Measurements from ENCODE around the gene SMYD3. TPM values are rescaled to one million over a fixed set of nuclear protein-coding genes. Genes with fewer than 3 reads are reported as not detected.

Gene SMYD3
- total and polyA plus RNA-seq, 9 of the 15 experiments (the other 6 are each of a cell fraction or from before 2014, with no cell fraction given): 128 to 440 (median 197) TPM

- TF ChIP-seq, protein P1, sequence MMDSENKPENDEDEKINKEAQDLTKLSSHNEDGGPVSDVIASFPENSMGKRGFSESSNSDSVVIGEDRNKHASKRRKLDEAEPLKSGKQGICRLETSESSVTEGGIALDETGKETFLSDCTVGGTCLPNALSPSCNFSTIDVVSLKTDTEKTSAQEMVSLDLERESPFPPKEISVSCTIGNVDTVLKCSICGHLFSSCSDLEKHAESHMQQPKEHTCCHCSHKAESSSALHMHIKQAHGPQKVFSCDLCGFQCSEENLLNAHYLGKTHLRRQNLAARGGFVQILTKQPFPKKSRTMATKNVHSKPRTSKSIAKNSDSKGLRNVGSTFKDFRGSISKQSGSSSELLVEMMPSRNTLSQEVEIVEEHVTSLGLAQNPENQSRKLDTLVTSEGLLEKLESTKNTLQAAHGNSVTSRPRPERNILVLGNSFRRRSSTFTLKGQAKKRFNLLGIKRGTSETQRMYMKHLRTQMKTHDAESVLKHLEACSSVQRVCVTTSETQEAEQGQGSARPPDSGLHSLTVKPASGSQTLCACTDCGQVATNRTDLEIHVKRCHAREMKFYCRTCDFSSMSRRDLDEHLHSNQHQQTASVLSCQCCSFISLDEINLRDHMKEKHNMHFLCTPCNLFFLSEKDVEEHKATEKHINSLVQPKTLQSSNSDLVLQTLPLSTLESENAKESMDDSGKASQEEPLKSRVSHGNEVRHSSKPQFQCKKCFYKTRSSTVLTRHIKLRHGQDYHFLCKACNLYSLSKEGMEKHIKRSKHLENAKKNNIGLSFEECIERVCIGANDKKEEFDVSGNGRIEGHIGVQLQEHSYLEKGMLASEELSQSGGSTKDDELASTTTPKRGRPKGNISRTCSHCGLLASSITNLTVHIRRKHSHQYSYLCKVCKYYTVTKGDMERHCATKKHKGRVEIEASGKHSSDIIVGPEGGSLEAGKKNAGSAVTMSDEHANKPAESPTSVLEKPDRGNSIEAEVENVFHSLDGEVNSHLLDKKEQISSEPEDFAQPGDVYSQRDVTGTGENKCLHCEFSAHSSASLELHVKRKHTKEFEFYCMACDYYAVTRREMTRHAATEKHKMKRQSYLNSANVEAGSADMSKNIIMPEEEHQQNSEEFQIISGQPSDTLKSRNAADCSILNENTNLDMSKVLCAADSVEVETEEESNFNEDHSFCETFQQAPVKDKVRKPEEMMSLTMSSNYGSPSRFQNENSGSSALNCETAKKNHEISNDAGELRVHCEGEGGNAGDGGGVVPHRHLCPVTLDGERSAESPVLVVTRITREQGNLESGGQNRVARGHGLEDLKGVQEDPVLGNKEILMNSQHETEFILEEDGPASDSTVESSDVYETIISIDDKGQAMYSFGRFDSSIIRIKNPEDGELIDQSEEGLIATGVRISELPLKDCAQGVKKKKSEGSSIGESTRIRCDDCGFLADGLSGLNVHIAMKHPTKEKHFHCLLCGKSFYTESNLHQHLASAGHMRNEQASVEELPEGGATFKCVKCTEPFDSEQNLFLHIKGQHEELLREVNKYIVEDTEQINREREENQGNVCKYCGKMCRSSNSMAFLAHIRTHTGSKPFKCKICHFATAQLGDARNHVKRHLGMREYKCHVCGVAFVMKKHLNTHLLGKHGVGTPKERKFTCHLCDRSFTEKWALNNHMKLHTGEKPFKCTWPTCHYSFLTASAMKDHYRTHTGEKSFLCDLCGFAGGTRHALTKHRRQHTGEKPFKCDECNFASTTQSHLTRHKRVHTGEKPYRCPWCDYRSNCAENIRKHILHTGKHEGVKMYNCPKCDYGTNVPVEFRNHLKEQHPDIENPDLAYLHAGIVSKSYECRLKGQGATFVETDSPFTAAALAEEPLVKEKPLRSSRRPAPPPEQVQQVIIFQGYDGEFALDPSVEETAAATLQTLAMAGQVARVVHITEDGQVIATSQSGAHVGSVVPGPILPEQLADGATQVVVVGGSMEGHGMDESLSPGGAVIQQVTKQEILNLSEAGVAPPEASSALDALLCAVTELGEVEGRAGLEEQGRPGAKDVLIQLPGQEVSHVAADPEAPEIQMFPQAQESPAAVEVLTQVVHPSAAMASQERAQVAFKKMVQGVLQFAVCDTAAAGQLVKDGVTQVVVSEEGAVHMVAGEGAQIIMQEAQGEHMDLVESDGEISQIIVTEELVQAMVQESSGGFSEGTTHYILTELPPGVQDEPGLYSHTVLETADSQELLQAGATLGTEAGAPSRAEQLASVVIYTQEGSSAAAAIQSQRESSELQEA (IDR thresholded peaks at IDR 0.05; ENCODE audit: low read depth): no peak
- TF ChIP-seq NRF1 (conservative IDR thresholded peaks at IDR 0.05 in 1 of 2, IDR thresholded peaks at IDR 0.05 in 1 of 2) (no peak), ZNF41 (CRISPR knock-in tag; conservative IDR thresholded peaks at IDR 0.05) (no peak), JUN (IDR thresholded peaks at IDR 0.05; ENCODE audit: borderline replicate concordance, low read depth, low read length) (no peak), JUN (CRISPR knock-in tag; IDR thresholded peaks at IDR 0.05; ENCODE audit: borderline replicate concordance) (no peak), HNRNPL (IDR thresholded peaks at IDR 0.05; ENCODE audit: low read depth, low read length) (no peak), ZNF785 (CRISPR knock-in tag; IDR thresholded peaks at IDR 0.05) (no peak), YBX1 (IDR thresholded peaks at IDR 0.05) (no peak), PKNOX1 (IDR thresholded peaks at IDR 0.05) (no peak), HCFC1 (IDR thresholded peaks at IDR 0.05; ENCODE audit: low read depth, low read length) (no peak), POLR2AphosphoS2 (IDR thresholded peaks at IDR 0.05; ENCODE audit: low read length) (0 out of 2 replicates have a peak, but pooled peaks have one; percentile 40), ELK1 (CRISPR knock-in tag; IDR thresholded peaks at IDR 0.05) (no peak), NFIX (CRISPR knock-in tag; IDR thresholded peaks at IDR 0.05; ENCODE audit: low read depth) (peak; percentile 49; the same call in 1 of the 2 replicates), YY1 (IDR thresholded peaks at IDR 0.05; ENCODE audit: borderline replicate concordance in 1 of 3, control insufficient read depth in 1 of 3, extremely low read depth in 1 of 3, insufficient read depth in 3 of 3, insufficient read length in 1 of 3, insufficient replicate concordance in 2 of 3, low read depth in 1 of 3, low read length in 2 of 3) (no peak)
- TF ChIP-seq, protein P2, sequence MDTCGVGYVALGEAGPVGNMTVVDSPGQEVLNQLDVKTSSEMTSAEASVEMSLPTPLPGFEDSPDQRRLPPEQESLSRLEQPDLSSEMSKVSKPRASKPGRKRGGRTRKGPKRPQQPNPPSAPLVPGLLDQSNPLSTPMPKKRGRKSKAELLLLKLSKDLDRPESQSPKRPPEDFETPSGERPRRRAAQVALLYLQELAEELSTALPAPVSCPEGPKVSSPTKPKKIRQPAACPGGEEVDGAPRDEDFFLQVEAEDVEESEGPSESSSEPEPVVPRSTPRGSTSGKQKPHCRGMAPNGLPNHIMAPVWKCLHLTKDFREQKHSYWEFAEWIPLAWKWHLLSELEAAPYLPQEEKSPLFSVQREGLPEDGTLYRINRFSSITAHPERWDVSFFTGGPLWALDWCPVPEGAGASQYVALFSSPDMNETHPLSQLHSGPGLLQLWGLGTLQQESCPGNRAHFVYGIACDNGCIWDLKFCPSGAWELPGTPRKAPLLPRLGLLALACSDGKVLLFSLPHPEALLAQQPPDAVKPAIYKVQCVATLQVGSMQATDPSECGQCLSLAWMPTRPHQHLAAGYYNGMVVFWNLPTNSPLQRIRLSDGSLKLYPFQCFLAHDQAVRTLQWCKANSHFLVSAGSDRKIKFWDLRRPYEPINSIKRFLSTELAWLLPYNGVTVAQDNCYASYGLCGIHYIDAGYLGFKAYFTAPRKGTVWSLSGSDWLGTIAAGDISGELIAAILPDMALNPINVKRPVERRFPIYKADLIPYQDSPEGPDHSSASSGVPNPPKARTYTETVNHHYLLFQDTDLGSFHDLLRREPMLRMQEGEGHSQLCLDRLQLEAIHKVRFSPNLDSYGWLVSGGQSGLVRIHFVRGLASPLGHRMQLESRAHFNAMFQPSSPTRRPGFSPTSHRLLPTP (IDR thresholded peaks at IDR 0.05; ENCODE audit: borderline replicate concordance, extremely low read depth, insufficient read length): no peak
Measured at GRCh38 chr1:245901565-245901964, 605.5 kb downstream of the SMYD3 start (continued).

All from K562 (cell line).